WI38 (cell line): ENCODE results near the gene LRIG3.

ENCODE experiments used
- H3K4me3 ChIP-seq: 2 replicates; pipeline ENCODE4 v1.5.1; 2011; ENCODE audit warnings: low read depth, mild to moderate bottlenecking, control low read depth, low read length
- CTCF ChIP-seq: IDR thresholded peaks from 2 replicates; pipeline ENCODE4 v1.5.1; 2012; ENCODE audit warnings: low read depth, mild to moderate bottlenecking, control low read depth, low read length

The LRIG3 gene

GRCh38 chr12:58930770-58931324 is 10.5 kb upstream of the LRIG3 start:
- no peak for TF ChIP-seq CTCF

GRCh38 chr12:58927120-58927519 is 6.8 kb upstream of the LRIG3 start:
- H3K4me3 ChIP-seq = no peak overlapping the region
- no peak for TF ChIP-seq CTCF

More at GRCh38 chr12:58930770-58931324, 10.5 kb upstream of the LRIG3 start:
- H3K4me3 ChIP-seq = no peak overlapping the region

- no peak overlapping the region for H3K4me3 ChIP-seq
- TF ChIP-seq CTCF = no peak
Observed at GRCh38 chr12:58926586-58926985, 6.3 kb upstream of the LRIG3 start.

GRCh38 chr12:58925751-58926150 is 5.4 kb upstream of the LRIG3 start:
- no peak overlapping the region for H3K4me3 ChIP-seq
- no peak for TF ChIP-seq CTCF

GRCh38 chr12:58925111-58925611 is 4.9 kb upstream of the LRIG3 start:
- TF ChIP-seq CTCF = no peak

GRCh38 chr12:58924652-58925051 is 4.3 kb upstream of the LRIG3 start:
- no peak for TF ChIP-seq CTCF
- H3K4me3 ChIP-seq = no peak overlapping the region

More at GRCh38 chr12:58925111-58925611, 4.9 kb upstream of the LRIG3 start:
- no peak overlapping the region for H3K4me3 ChIP-seq

- H3K4me3 ChIP-seq = no peak overlapping the region
- TF ChIP-seq CTCF = no peak
Observed at GRCh38 chr12:58923781-58924180, 3.5 kb upstream of the LRIG3 start.
